ENCODE data around the gene ISOC2.

ISOC2 gene

GRCh38 chr19:55494172-55494761, 32.8 kb upstream of the ISOC2 start:
- ChIA-PET CTCF (interaction anchor here (0.7 to 8.2 kb wide), 3 partner anchors 10 to 27 kb away, joined by 3 to 43 read pairs (median 8); no protein-coding TSS in a partner anchor), POLR2A (interaction anchor here (0.6 kb wide), 1 partner anchor 109 kb away, joined by 3 read pairs; the partner anchor contains the start of gene RPL28)
- no peak for TF ChIP-seq CTCF (IDR thresholded peaks at IDR 0.05; ENCODE audit: control extremely low read depth, extremely low read depth, low read depth, missing control alignments)
- no peak for DNase-seq (ENCODE audit: extremely low spot score)

DNA sequence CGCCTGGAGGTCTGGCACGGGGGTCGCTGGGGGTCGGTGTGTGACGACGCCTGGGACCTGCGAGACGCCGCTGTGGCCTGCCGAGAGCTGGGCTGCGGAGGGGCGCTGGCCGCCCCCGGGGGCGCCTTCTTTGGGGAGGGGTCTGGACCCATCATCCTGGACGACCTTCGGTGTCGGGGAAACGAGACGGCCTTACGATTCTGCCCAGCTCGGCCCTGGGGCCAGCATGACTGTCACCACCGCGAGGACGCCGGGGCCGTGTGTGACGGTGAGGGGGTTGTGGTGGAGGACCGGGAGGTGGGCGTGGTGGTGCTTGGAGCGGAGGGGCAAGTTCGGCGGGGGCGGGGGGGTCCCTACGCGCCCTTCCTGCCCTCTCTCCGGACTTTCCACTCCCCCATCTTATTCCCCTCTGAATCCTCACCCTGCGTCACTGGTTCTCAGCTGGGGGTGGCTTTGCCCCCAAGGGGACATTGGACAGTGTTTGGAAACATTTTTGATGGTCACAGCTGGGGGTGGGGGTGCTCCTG, 32.3 kb upstream of the ISOC2 start:
- no peak for TF ChIP-seq CTCF (IDR thresholded peaks at IDR 0.05; ENCODE audit: control extremely low read depth, extremely low read depth, low read depth, missing control alignments)
- ChIA-PET POLR2A (interaction anchor here (0.6 to 0.7 kb wide), 2 partner anchors 8 to 108 kb away, joined by 3 read pairs; partner anchors contain the start of gene RPL28), CTCF (interaction anchor here (1.0 to 8.2 kb wide), 3 partner anchors 11 to 139 kb away, joined by 3 to 43 read pairs (median 8); no protein-coding TSS in a partner anchor)
- no peak for DNase-seq (ENCODE audit: extremely low spot score)

DNA sequence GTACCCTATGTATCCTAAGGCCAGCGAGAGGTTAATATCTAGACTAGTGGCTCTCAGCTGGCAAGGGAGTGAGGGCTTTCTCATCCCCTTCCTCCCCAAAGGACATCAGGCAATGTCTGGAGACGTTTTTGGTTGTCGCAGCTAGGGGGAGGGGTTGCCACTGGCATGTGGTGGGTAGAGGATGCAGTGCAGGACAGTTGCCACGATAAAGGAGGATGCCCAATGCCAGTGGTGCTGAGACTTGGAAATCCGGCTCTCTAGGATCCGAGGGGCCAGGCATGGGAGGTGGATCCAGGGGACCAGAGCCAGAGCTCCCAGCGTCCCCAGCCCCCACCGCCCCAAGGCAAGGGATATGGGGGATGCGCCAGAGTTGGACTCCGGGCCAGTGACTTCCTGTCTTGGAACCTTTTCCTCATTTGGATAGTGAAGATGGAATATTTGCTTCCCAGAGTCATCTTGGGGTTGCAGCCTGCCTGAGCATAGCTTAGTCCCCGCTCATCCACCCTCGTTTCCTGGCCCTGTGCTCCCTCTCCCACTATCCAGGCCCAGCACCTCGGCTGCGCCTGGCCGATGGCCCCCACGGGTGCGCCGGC, 31.7 kb upstream of the ISOC2 start:
- POLR2A ChIA-PET: interaction anchor here (0.7 kb wide), 1 partner anchor 8 kb away, joined by 3 read pairs; no protein-coding TSS in a partner anchor
- TF ChIP-seq CTCF (IDR thresholded peaks at IDR 0.05; ENCODE audit: control extremely low read depth, extremely low read depth, low read depth, missing control alignments): no peak
- no peak for DNase-seq (ENCODE audit: extremely low spot score)
- CTCF ChIA-PET: interaction anchor here (0.8 to 8.2 kb wide), 3 partner anchors 11 to 139 kb away, joined by 3 to 43 read pairs (median 3); no protein-coding TSS in a partner anchor

DNA sequence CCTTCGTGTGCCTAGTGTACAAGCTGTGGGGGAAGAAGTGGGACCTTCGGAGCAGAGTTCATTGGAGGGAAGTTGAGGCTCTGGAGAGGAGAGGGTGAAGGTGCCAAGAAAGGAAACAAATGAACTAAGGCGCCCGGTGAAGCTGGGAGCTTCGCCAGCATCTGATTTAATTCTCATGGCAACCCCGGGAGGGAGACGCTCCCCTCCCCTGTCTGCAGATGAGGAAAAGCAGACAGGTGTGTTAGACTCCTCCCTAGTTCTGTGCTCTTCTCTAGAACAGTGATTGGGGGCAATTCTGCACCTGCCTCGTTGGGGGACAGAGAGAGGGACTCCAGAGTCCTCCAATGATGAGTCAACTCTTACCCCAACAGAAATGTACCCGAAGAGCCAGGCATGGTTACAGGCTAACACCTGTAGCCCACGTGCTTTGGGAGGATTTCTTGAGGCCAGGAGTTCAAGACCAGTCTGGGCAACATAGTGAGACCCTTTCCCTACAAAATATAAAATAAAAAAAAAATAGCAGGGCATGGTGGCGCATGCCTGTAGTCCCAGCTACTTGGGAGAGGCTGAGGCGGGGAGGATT, 31.0 kb upstream of the ISOC2 start:
- POLR2A ChIA-PET: no interaction called here
- no peak for DNase-seq (ENCODE audit: extremely low spot score)
- no peak for TF ChIP-seq CTCF (IDR thresholded peaks at IDR 0.05; ENCODE audit: control extremely low read depth, extremely low read depth, low read depth, missing control alignments)
- CTCF ChIA-PET: interaction anchor here (0.8 to 8.2 kb wide), 3 partner anchors 12 to 140 kb away, joined by 3 to 43 read pairs (median 3); no protein-coding TSS in a partner anchor

DNA sequence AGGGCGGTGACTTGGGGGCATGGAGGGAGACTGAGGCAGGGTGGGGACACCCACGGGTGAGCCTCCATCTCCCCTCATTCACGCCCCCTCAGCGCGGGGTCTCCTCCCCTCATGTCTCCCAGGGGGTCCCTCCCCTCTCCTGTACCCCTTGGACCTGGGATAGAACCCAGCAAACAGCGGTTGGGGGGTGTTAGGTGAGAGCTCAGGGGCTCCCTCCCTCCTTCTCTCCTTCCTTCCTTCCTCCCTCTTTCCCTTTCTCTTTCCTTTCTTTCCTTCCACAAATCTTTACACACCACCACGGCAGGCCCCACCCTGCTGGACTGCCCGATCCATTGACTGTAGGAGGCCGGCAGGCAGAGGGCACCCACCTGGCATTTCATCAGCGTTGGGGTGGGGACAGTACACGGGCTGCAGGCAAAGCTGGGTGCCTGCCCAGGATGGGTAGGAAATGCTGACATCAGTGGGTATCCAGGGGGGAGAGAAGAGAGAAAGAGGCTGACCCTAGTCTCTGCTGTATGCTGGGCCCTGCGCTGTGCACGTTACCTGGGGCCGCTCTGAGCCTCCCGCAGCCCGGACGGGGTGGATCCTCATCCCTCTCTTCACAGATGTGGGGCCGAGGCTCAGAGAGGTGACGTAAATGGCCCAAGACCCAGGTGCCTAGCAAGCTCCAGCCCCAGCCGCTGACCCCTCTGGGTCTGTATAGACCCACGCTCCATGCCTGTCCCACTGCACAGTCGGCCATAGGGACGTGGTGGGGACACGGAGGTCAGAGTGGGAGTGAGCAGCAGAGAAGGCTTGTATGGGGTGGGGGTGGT, 30.3 kb upstream of the ISOC2 start:
- ChIA-PET POLR2A (no interaction called here), CTCF (interaction anchor here (8.2 kb wide), 1 partner anchor 13 kb away, joined by 43 read pairs; no protein-coding TSS in a partner anchor)
- no peak for TF ChIP-seq CTCF (IDR thresholded peaks at IDR 0.05; ENCODE audit: control extremely low read depth, extremely low read depth, low read depth, missing control alignments)
- DNase-seq (ENCODE audit: extremely low spot score): no peak
